K562 (cell line): Measurements from ENCODE around the gene SNRNP200. TPM values are rescaled to one million over a fixed set of nuclear protein-coding genes. Genes with fewer than 3 reads are reported as not detected.
A peak's percentile ranks its signal among the peaks of the same experiment; 100 is the strongest.

Experiments
- ATAC-seq: fragments of 200-7000 bp; cut with Tn5 transposase; 3 replicates; pipeline ENCODE4 v1.9.1; 2020; ENCODE audit warnings: moderate library complexity
- BruUV-seq: library from RNA; stranded (reverse); fragments of 400-500 nt; replicated peaks from 2 replicates; lab custom pipeline; 2021; lab: Mats Ljungman, UMichigan
- CTCF ChIA-PET: fragments of 300-600 bp; formaldehyde crosslinking; extraction: SDS; loops from one replicate; lab custom pipeline; 2021; ENCODE audit warnings: low intra/inter-chr PET ratio; lab: Yijun Ruan, JAX
- POLR2A ChIA-PET: fragments of 300-600, 350-650 bp; sonication (Branson Sonifier 250); formaldehyde crosslinking; extraction: SDS; loops from one replicate; lab custom pipeline; 2021; ENCODE audit warnings: antibody characterized with exemption, inconsistent platforms; lab: Yijun Ruan, JAX
- DNase-seq, 4 experiments: peaks; one replicate each; pipeline versions ENCODE4 v3.0.0 to v3.0.0-alpha.2; 2011 to 2018; ENCODE audit warnings: low spot score in 3 of 4, mixed read lengths in 3 of 4; ENCODE audit errors: extremely low read depth in 1 of 4
- FAIRE-seq: peaks from 2 replicates; lab custom pipeline; 2011; peaks lifted over from hg19 to GRCh38; lab: Jason Lieb, UNC
- H2AFZ ChIP-seq: 2 replicates; pipeline ENCODE4 v1.6.0; 2011; ENCODE audit warnings: low read depth, low read length, control low read depth, inconsistent platforms
- H3K27ac ChIP-seq: fragments of 200-600 bp; 3 replicates; pipeline ENCODE4 v1.8.0; 2011; ENCODE audit warnings: low read depth, mild to moderate bottlenecking, control low read depth, inconsistent platforms, low read length, moderate library complexity, mixed read lengths; ENCODE audit errors: extremely low read depth
- H3K27me3 ChIP-seq, 2 experiments: fragments of 300-600 bp in 1 of 2; 2 replicates in 1 of 2; 3 replicates in 1 of 2; pipeline versions ENCODE4 v1.6.0 to v1.8.0; 2011; ENCODE audit warnings: inconsistent platforms in 2 of 2, low read length in 2 of 2, mild to moderate bottlenecking in 1 of 2, mixed read lengths in 1 of 2, moderate library complexity in 1 of 2; ENCODE audit not compliant: control insufficient read depth in 2 of 2, insufficient read depth in 2 of 2
- H3K36me3 ChIP-seq: fragments of 300-600 bp; 3 replicates; pipeline ENCODE4 v1.8.0; 2011; ENCODE audit warnings: mild to moderate bottlenecking, low read length, inconsistent platforms; ENCODE audit not compliant: control insufficient read depth, insufficient read depth
- H3K4me1 ChIP-seq, 2 experiments: fragments of 200-600 bp in 1 of 2; replicated peaks in 1 of 2; 2 replicates in 1 of 2; 3 replicates in 1 of 2; pipeline versions ENCODE4 v1.5.1 to v1.8.0; 2011; ENCODE audit warnings: inconsistent platforms in 2 of 2, low read length in 2 of 2, mild to moderate bottlenecking in 1 of 2, mixed read lengths in 1 of 2, moderate library complexity in 1 of 2; ENCODE audit not compliant: control insufficient read depth in 2 of 2, insufficient read depth in 2 of 2
- H3K4me2 ChIP-seq: 2 replicates; pipeline ENCODE4 v1.6.1; 2011; ENCODE audit warnings: low read length, control low read depth, inconsistent platforms, mixed read lengths; ENCODE audit not compliant: insufficient read depth
- H3K4me3 ChIP-seq: fragments of 200-600 bp; sonication (generic), shearing (Covaris generic); 2 replicates; pipeline ENCODE4 v1.5.1; 2016; ENCODE audit warnings: control low read depth, inconsistent platforms
- H3K79me2 ChIP-seq: fragments of 200-600 bp; 3 replicates; pipeline ENCODE4 v1.8.0; 2011; ENCODE audit warnings: low read length, inconsistent platforms; ENCODE audit not compliant: control insufficient read depth, insufficient read depth
- H3K9ac ChIP-seq, 2 experiments: 2 replicates each; pipeline versions ENCODE4 v1.6.0 to v1.6.1; 2011; ENCODE audit warnings: low read depth in 2 of 2, low read length in 2 of 2, control low read depth in 1 of 2, inconsistent platforms in 1 of 2, mild to moderate bottlenecking in 1 of 2, mixed read lengths in 1 of 2; ENCODE audit not compliant: insufficient read depth in 1 of 2
- H3K9me1 ChIP-seq: one replicate; pipeline ENCODE4 v1.6.0; 2011; ENCODE audit warnings: inconsistent platforms, mild to moderate bottlenecking, low read length, moderate library complexity; ENCODE audit not compliant: control insufficient read depth, insufficient read depth
- H3K9me3 ChIP-seq: replicated peaks from 2 replicates; pipeline ENCODE4 v1.5.1; 2011; ENCODE audit warnings: low read depth, low read length, inconsistent platforms; ENCODE audit not compliant: control insufficient read depth, insufficient read depth
- H4K20me1 ChIP-seq: replicated peaks from 2 replicates; pipeline ENCODE4 v1.6.1; 2011; ENCODE audit warnings: low read length, inconsistent platforms, mixed read lengths; ENCODE audit not compliant: control insufficient read depth, insufficient read depth
- ARID2 ChIP-seq: fragments of 450-650 bp; IDR thresholded peaks from 2 replicates; pipeline ENCODE4 v1.6.1; 2017; ENCODE audit warnings: antibody characterized with exemption, mild to moderate bottlenecking
- C11orf30 ChIP-seq: fragments of 450-650 bp; IDR thresholded peaks from 2 replicates; pipeline ENCODE4 v1.6.1; 2016; ENCODE audit warnings: low read depth, mild to moderate bottlenecking
- CBFA2T3 ChIP-seq: fragments of 450-650 bp; IDR thresholded peaks from 2 replicates; pipeline ENCODE4 v1.6.1; 2017
- CCNT2 ChIP-seq: IDR thresholded peaks from 2 replicates; pipeline ENCODE4 v1.6.1; 2011; ENCODE audit warnings: borderline replicate concordance, low read depth, mild to moderate bottlenecking, moderate library complexity, mixed read lengths, low read length; ENCODE audit not compliant: insufficient read length; ENCODE audit errors: extremely low read depth
- CEBPG ChIP-seq, 3 experiments: fragments of 200-800 bp in 1 of 3; sonication (Bioruptor generic) in 1 of 3; sonication (generic) in 1 of 3; formaldehyde crosslinking in 1 of 3; IDR thresholded peaks in 2 of 3; conservative IDR thresholded peaks in 1 of 3; 2 replicates each; pipeline versions ENCODE4 v1.6.1 to v1.8.0; 2016 to 2022; ENCODE audit warnings: missing compliant biosample characterization in 2 of 3, missing genetic modification characterization in 2 of 3, mild to moderate bottlenecking in 1 of 3, missing genetic modification reagents in 1 of 3
- HNRNPK ChIP-seq: fragments of 200-400 bp; formaldehyde crosslinking; IDR thresholded peaks from one replicate; pipeline ENCODE4 v1.6.1; 2018; ENCODE audit warnings: mild to moderate bottlenecking, low read depth, low read length; ENCODE audit not compliant: poor library complexity, severe bottlenecking
- NCOA2 ChIP-seq, 2 experiments: fragments of 450-650 bp; IDR thresholded peaks; 2 replicates each; pipeline ENCODE4 v1.6.1; 2018; ENCODE audit warnings: mild to moderate bottlenecking in 2 of 2, moderate library complexity in 1 of 2; ENCODE audit not compliant: partially characterized antibody in 2 of 2
- NFE2 ChIP-seq: IDR thresholded peaks from 2 replicates; pipeline ENCODE4 v1.6.1; 2014; ENCODE audit warnings: antibody characterized with exemption, low read depth
- NUFIP1 ChIP-seq: fragments of 450-650 bp; IDR thresholded peaks from 2 replicates; pipeline ENCODE4 v1.6.1; 2018; ENCODE audit not compliant: partially characterized antibody
- PCBP2 ChIP-seq: fragments of 200-400 bp; formaldehyde crosslinking; IDR thresholded peaks from 2 replicates; pipeline ENCODE4 v1.6.1; 2018; ENCODE audit warnings: low read length, low read depth, mild to moderate bottlenecking, moderate library complexity; ENCODE audit not compliant: poor library complexity, severe bottlenecking
- PRDM10 ChIP-seq: fragments of 450-650 bp; IDR thresholded peaks from 2 replicates; pipeline ENCODE4 v1.6.1; 2018; ENCODE audit not compliant: partially characterized antibody
- RNF2 ChIP-seq: sonication (generic); IDR thresholded peaks from 2 replicates; pipeline ENCODE4 v1.6.1; 2016
- RUNX1 ChIP-seq: sonication (generic); IDR thresholded peaks from 2 replicates; pipeline ENCODE4 v1.6.1; 2016; ENCODE audit warnings: antibody characterized with exemption, low read depth
- SMC3 ChIP-seq: conservative IDR thresholded peaks from 2 replicates; pipeline ENCODE4 v1.6.1; 2011; ENCODE audit warnings: low read depth, low read length, improper control_type of control experiment; ENCODE audit not compliant: insufficient read depth
- TEAD4 ChIP-seq, 2 experiments: sonication (generic) in 1 of 2; formaldehyde crosslinking in 1 of 2; IDR thresholded peaks; 2 replicates each; pipeline versions ENCODE4 v1.6.1 to v1.8.0; 2012 to 2022; ENCODE audit warnings: borderline replicate concordance in 1 of 2, inconsistent platforms in 1 of 2, low read length in 1 of 2, mild to moderate bottlenecking in 1 of 2, missing genetic modification reagents in 1 of 2
- XRCC3 ChIP-seq: fragments of 450-650 bp; IDR thresholded peaks from 2 replicates; pipeline ENCODE4 v1.6.1; 2017; ENCODE audit warnings: mild to moderate bottlenecking, moderate library complexity
- ZBTB17 ChIP-seq: fragments of 450-650 bp; formaldehyde crosslinking; IDR thresholded peaks from 2 replicates; pipeline ENCODE4 v1.4.0; 2020; ENCODE audit warnings: mild to moderate bottlenecking
- ZC3H8 ChIP-seq: fragments of 450-650 bp; IDR thresholded peaks from 2 replicates; pipeline ENCODE4 v1.6.1; 2017
- ZNF324 ChIP-seq: fragments of 250-450 bp; sonication (Bioruptor Pico); IDR thresholded peaks from 2 replicates; pipeline ENCODE4 v1.4.0; 2020; ENCODE audit warnings: mild to moderate bottlenecking
- ZNF79 ChIP-seq: fragments of 250-450 bp; sonication (Bioruptor Pico); IDR thresholded peaks from 2 replicates; pipeline ENCODE4 v1.4.0; 2020; ENCODE audit warnings: low read depth, mild to moderate bottlenecking, moderate library complexity
- WGBS: fragments of 100-300 bp; shearing (Covaris generic); methylation state at CpG from one replicate; pipeline ENCODE4 v1.1.6; 2016; ENCODE audit warnings: low coverage, mixed read lengths; ENCODE audit not compliant: insufficient coverage; ENCODE audit errors: missing lambda C conversion rate; 5-methylcytosine and 5-hydroxymethylcytosine counted together
- in situ Hi-C: fragments of 300-500 bp; cut with MboI; formaldehyde crosslinking; loops from 4 replicates; pipeline ENCODE4 v1.15.0; 2018; ENCODE audit warnings: inconsistent platforms, mixed read lengths
- intact Hi-C: fragments of 100-400 bp; cut with micrococcal nuclease; formaldehyde crosslinking; loops from 2 replicates; pipeline ENCODE4 v1.14.2; 2022
- polyA plus RNA-seq, 8 experiments: library from polyadenylated mRNA; depleted of rRNA in 4 of 8; stranded (reverse) in 5 of 8; unstranded in 3 of 8; fragments of >200 nt; fragmentation: Nextera tagmentation in 2 of 8; fragmentation: Illumina TruSeq in 1 of 8; extraction: Ambion mirVana in 2 of 8; extraction: Trizol in 1 of 8; gene quantifications; 2 replicates each; pipeline versions ENCODE4 v1.2.1 to v1.2.3, GENCODE V29; 2011 to 2014; ENCODE audit warnings: inconsistent platforms in 1 of 8, missing spikeins in 1 of 8
- total RNA-seq, 7 experiments: library from RNA; depleted of rRNA in 6 of 7; stranded (reverse); fragments of >200 nt in 6 of 7; fragmentation: Illumina TruSeq in 2 of 7; extraction: Trizol in 2 of 7; gene quantifications; 2 replicates each; pipeline versions ENCODE4 v1.2.1 to v1.2.3, GENCODE V29; 2011 to 2021; ENCODE audit warnings: low replicate concordance in 1 of 7

SNRNP200 gene
- total and polyA plus RNA-seq, 9 of the 15 experiments (the other 6 are each of a cell fraction or from before 2014, with no cell fraction given): 76.1 to 231 (median 155) TPM

DNA sequence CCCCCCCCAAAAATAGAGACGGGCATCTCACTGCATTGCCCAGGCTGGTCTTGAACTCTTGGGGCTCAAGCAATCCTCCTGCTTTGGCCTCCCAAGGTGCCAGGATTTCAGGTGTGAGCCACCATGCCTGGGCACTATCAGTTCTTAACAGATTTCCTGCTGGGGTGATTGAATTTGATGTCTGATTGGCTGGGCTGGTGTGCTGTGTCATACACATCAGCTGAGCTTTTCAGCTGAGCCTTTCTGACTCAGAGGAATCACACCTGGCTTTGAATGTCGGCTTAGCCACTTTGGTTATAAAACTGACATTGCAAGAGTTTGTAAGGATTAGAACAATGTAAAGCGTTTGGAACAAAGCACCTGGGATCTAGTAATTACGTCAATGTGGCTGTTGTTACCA is 49.1 kb upstream of the SNRNP200 start (continued):
- TF ChIP-seq TEAD4 (IDR thresholded peaks at IDR 0.05; ENCODE audit: low read length) (no peak), TEAD4 (CRISPR knock-in tag; IDR thresholded peaks at IDR 0.05; ENCODE audit: borderline replicate concordance) (no peak), SMC3 (no peak), CEBPG (CRISPR knock-in tag; IDR thresholded peaks at IDR 0.05) (no peak), CEBPG (tag; conservative IDR thresholded peaks at IDR 0.05 in 1 of 2, IDR thresholded peaks at IDR 0.05 in 1 of 2) (no peak), CBFA2T3 (peak; percentile 25)

- in situ Hi-C loops: no loop called here
- Histone ChIP-seq H3K27me3 (no peaks in the 10 kb centered on the region), H3K9me1 (no peaks in the 10 kb centered on the region), H3K4me2 (no peak overlapping the region), H3K27ac (no peak overlapping the region), H3K36me3 (peaks cover 94% of the 10 kb centered on the region), H3K4me3 (no peak overlapping the region), H4K20me1 (no peaks in the 10 kb centered on the region), H3K9ac (no peak overlapping the region), H3K9me3 (no peaks in the 10 kb centered on the region), H3K4me1 (peaks cover 8 to 11% of the 10 kb centered on the region in 2 experiments; a peak in 3 of 5 replicates), H2AFZ (no peak overlapping the region), H3K79me2 (no peaks in the 10 kb centered on the region)
- 96% methylated on average over 4 of the region's 4 CpGs for WGBS
- CTCF ChIA-PET: no interaction called here
- ATAC-seq (no peak), FAIRE-seq (no peak), DNase-seq (no peak)
- BruUV-seq: no TSS peak
- POLR2A ChIA-PET: interaction anchor here (0.9 to 4.0 kb wide), 5 partner anchors 9 to 17 kb away, joined by 4 to 25 read pairs (median 6); partner anchors contain the start of gene NCAPH
- intact Hi-C loops: no loop called here
- no peak for TF ChIP-seq ZNF324
- TF ChIP-seq RUNX1: no peak
- TF ChIP-seq NUFIP1: no peak
- TF ChIP-seq ZC3H8: no peak
- no peak for TF ChIP-seq NFE2
- TF ChIP-seq PRDM10: no peak
- no peak for TF ChIP-seq RNF2
- no peak for TF ChIP-seq CCNT2
- no peak for TF ChIP-seq ARID2
- no peak for TF ChIP-seq HNRNPK
- TF ChIP-seq C11orf30: no peak
- no peak for TF ChIP-seq ZNF79 (CRISPR knock-in tag)
- no peak for TF ChIP-seq ZBTB17 (CRISPR knock-in tag)
- TF ChIP-seq NCOA2 (IDR thresholded peaks at IDR 0.05; ENCODE audit: partially characterized antibody in 2 of 2): no peak
- no peak for TF ChIP-seq PCBP2
- no peak for TF ChIP-seq XRCC3
These were observed 48.3 kb upstream of the SNRNP200 start for GRCh38 chr2:96353606-96354101.
